HepG2 (cell line): ENCODE data around the gene NOTO. TPM values are rescaled to one million over a fixed set of nuclear protein-coding genes. Genes with fewer than 3 reads are reported as not detected.

ENCODE experiments used
- ATAC-seq: fragments of 200-7000 bp; cut with Tn5 transposase; 3 replicates; pipeline ENCODE4 v1.9.1; 2020; ENCODE audit warnings: mild to moderate bottlenecking, moderate library complexity
- BruUV-seq: library from RNA; stranded (reverse); fragments of 400-500 nt; replicated peaks from 2 replicates; lab custom pipeline; 2021; lab: Mats Ljungman, UMichigan
- CTCF ChIA-PET: fragments of 300-600 bp; formaldehyde crosslinking; extraction: SDS; loops from one replicate; lab custom pipeline; 2021; ENCODE audit warnings: low total read pairs, inconsistent platforms, low intra/inter-chr PET ratio; lab: Yijun Ruan, JAX
- POLR2A ChIA-PET: fragments of 350-600 bp; sonication (Branson Sonifier 250); formaldehyde crosslinking; loops from one replicate; lab custom pipeline; 2020; ENCODE audit warnings: antibody characterized with exemption, inconsistent platforms; lab: Yijun Ruan, JAX
- DNase-seq: peaks from one replicate; pipeline ENCODE4 v3.0.0-alpha.2; 2015; ENCODE audit warnings: low spot score
- FAIRE-seq: peaks from 3 replicates; lab custom pipeline; 2011; peaks lifted over from hg19 to GRCh38; lab: Jason Lieb, UNC
- H2AFZ ChIP-seq: one replicate; pipeline ENCODE4 v1.6.1; 2011; ENCODE audit warnings: low read length, inconsistent platforms
- H3K27ac ChIP-seq: fragments of 300-600 bp; 3 replicates; pipeline ENCODE4 v1.8.0; 2011; ENCODE audit warnings: mixed run types, mild to moderate bottlenecking, mixed read lengths, low read length, inconsistent platforms; ENCODE audit not compliant: insufficient read depth; ENCODE audit errors: extremely low read length
- H3K27me3 ChIP-seq, 2 experiments: fragments of 200-600 bp in 1 of 2; 2 replicates in 1 of 2; 3 replicates in 1 of 2; pipeline versions ENCODE4 v1.6.0 to v1.8.0; 2011; ENCODE audit warnings: low read length in 2 of 2, mild to moderate bottlenecking in 2 of 2, moderate library complexity in 2 of 2, inconsistent platforms in 1 of 2; ENCODE audit not compliant: insufficient read depth in 2 of 2, control insufficient read depth in 1 of 2
- H3K36me3 ChIP-seq, 2 experiments: fragments of 200-600 bp in 1 of 2; replicated peaks in 1 of 2; 2 replicates in 1 of 2; 3 replicates in 1 of 2; pipeline versions ENCODE4 v1.5.1 to v1.8.0; 2011; ENCODE audit warnings: low read length in 2 of 2, inconsistent platforms in 1 of 2; ENCODE audit not compliant: insufficient read depth in 2 of 2, control insufficient read depth in 1 of 2
- H3K4me1 ChIP-seq: 2 replicates; pipeline ENCODE4 v1.5.1; 2012; ENCODE audit warnings: low read length, inconsistent platforms; ENCODE audit not compliant: insufficient read depth
- H3K4me2 ChIP-seq: 2 replicates; pipeline ENCODE4 v1.6.0; 2011; ENCODE audit warnings: low read depth, low read length, inconsistent platforms
- H3K4me3 ChIP-seq, 3 experiments: fragments of 200-600 bp in 1 of 3; sonication (generic), shearing (Covaris generic) in 1 of 3; replicated peaks in 1 of 3; 2 replicates each; pipeline ENCODE4 v1.5.1; 2011 to 2016; ENCODE audit warnings: low read length in 3 of 3, inconsistent platforms in 2 of 3, low read depth in 2 of 3, mild to moderate bottlenecking in 2 of 3, control low read depth in 1 of 3, mixed read lengths in 1 of 3; ENCODE audit not compliant: insufficient read depth in 1 of 3
- H3K79me2 ChIP-seq: one replicate; pipeline ENCODE4 v1.6.1; 2011; ENCODE audit warnings: low read length, inconsistent platforms; ENCODE audit not compliant: insufficient read depth
- H3K9ac ChIP-seq: 2 replicates; pipeline ENCODE4 v1.6.0; 2011; ENCODE audit warnings: mild to moderate bottlenecking, low read depth, low read length, inconsistent platforms; ENCODE audit not compliant: insufficient read depth
- H3K9me3 ChIP-seq: 2 replicates; pipeline ENCODE4 v1.5.1; 2012; ENCODE audit warnings: mild to moderate bottlenecking, low read length
- H4K20me1 ChIP-seq: 2 replicates; pipeline ENCODE4 v1.6.0; 2011; ENCODE audit warnings: inconsistent platforms, mild to moderate bottlenecking, low read length, moderate library complexity; ENCODE audit not compliant: insufficient read depth
- ATF4 ChIP-seq, 2 experiments: fragments of 450-650 bp in 1 of 2; sonication (generic) in 1 of 2; formaldehyde crosslinking; IDR thresholded peaks; 2 replicates each; pipeline versions ENCODE4 v1.5.0 to v1.8.0; 2020 to 2022; ENCODE audit warnings: mild to moderate bottlenecking in 1 of 2, missing genetic modification reagents in 1 of 2
- CBX1 ChIP-seq: IDR thresholded peaks from one replicate; pipeline ENCODE4 v1.6.1; 2016; ENCODE audit warnings: antibody characterized with exemption, low read depth
- CHCHD3 ChIP-seq: sonication (generic); formaldehyde crosslinking; IDR thresholded peaks from 2 replicates; pipeline ENCODE4 v1.8.0; 2022; ENCODE audit warnings: mild to moderate bottlenecking, missing genetic modification reagents, moderate library complexity
- FOXJ3 ChIP-seq: sonication (generic); formaldehyde crosslinking; IDR thresholded peaks from 2 replicates; pipeline ENCODE4 v1.4.0; 2020; ENCODE audit warnings: missing genetic modification reagents, mild to moderate bottlenecking, borderline replicate concordance
- FOXO4 ChIP-seq: sonication (generic); formaldehyde crosslinking; conservative IDR thresholded peaks from 2 replicates; pipeline ENCODE4 v1.8.1; 2023; ENCODE audit warnings: missing genetic modification reagents
- GABPA ChIP-seq, 2 experiments: IDR thresholded peaks; 2 replicates each; pipeline ENCODE4 v1.6.1; 2011 to 2016; ENCODE audit warnings: low read depth in 2 of 2, low read length in 1 of 2, missing biosample characterization in 1 of 2, missing genetic modification characterization in 1 of 2
- GMEB1 ChIP-seq: sonication (generic); formaldehyde crosslinking; IDR thresholded peaks from 2 replicates; pipeline ENCODE4 v1.5.1; 2020; ENCODE audit warnings: missing genetic modification reagents, mild to moderate bottlenecking, borderline replicate concordance
- NR1H2 ChIP-seq: sonication (generic); formaldehyde crosslinking; IDR thresholded peaks from 2 replicates; pipeline ENCODE4 v1.8.1; 2022; ENCODE audit warnings: low read depth, missing genetic modification reagents, borderline replicate concordance
- POLR2G ChIP-seq: fragments of 200-400 bp; formaldehyde crosslinking; IDR thresholded peaks from 2 replicates; pipeline ENCODE4 v1.6.1; 2018; ENCODE audit warnings: mild to moderate bottlenecking, low read depth, low read length, moderate library complexity
- RFX5 ChIP-seq: IDR thresholded peaks from 2 replicates; pipeline ENCODE4 v1.6.1; 2011; ENCODE audit warnings: low read depth, low read length, improper control_type of control experiment
- RNF2 ChIP-seq: fragments of 450-650 bp; conservative IDR thresholded peaks from 2 replicates; pipeline ENCODE4 v1.6.1; 2016; ENCODE audit warnings: low read depth
- SP2 ChIP-seq: sonication (generic); formaldehyde crosslinking; IDR thresholded peaks from 2 replicates; pipeline ENCODE4 v1.5.1; 2020; ENCODE audit warnings: mild to moderate bottlenecking, missing genetic modification reagents
- ZBTB38 ChIP-seq: sonication (generic); formaldehyde crosslinking; IDR thresholded peaks from 2 replicates; pipeline ENCODE4 v1.5.1; 2020; ENCODE audit warnings: mild to moderate bottlenecking, missing genetic modification reagents
- ZNF232 ChIP-seq: sonication (generic); formaldehyde crosslinking; IDR thresholded peaks from 2 replicates; pipeline ENCODE4 v1.4.0; 2020; ENCODE audit warnings: missing genetic modification reagents, borderline replicate concordance
- ZNF260 ChIP-seq: sonication (generic); formaldehyde crosslinking; IDR thresholded peaks from 2 replicates; pipeline ENCODE4 v1.4.0; 2020; ENCODE audit warnings: missing genetic modification reagents, low read depth, mild to moderate bottlenecking, borderline replicate concordance
- ZNF468 ChIP-seq: sonication (generic); formaldehyde crosslinking; IDR thresholded peaks from 2 replicates; pipeline ENCODE4 v1.8.0; 2022; ENCODE audit warnings: mild to moderate bottlenecking, moderate library complexity, missing genetic modification reagents
- ZNF543 ChIP-seq: sonication (generic); formaldehyde crosslinking; IDR thresholded peaks from 2 replicates; pipeline ENCODE4 v1.4.0; 2020; ENCODE audit warnings: mild to moderate bottlenecking, missing genetic modification reagents
- ZNF576 ChIP-seq: sonication (generic); formaldehyde crosslinking; IDR thresholded peaks from 2 replicates; pipeline ENCODE4 v1.4.0; 2020; ENCODE audit warnings: mild to moderate bottlenecking, missing genetic modification reagents
- WGBS: methylation state at CpG from one replicate; pipeline ENCODE4 v1.1.6; 2017; ENCODE audit warnings: low lambda C conversion rate; 5-methylcytosine and 5-hydroxymethylcytosine counted together
- in situ Hi-C: cut with HindIII; loops from 2 replicates; pipeline ENCODE4 v1.10.0; 2017; ENCODE audit warnings: low pct_unique_long_range_greater_than_20kb; ENCODE audit not compliant: extremely low pct_ligation_motif_present
- intact Hi-C: fragments of 100-400 bp; cut with micrococcal nuclease; formaldehyde crosslinking; loops from one replicate; pipeline ENCODE4 v1.10.0; 2022; ENCODE audit not compliant: unreplicated experiment
- polyA plus RNA-seq, 8 experiments: library from polyadenylated mRNA; depleted of rRNA in 3 of 8; stranded (reverse) in 7 of 8; unstranded in 1 of 8; fragments of >200 nt; fragmentation: Illumina TruSeq in 4 of 8; extraction: Trizol in 4 of 8; gene quantifications; 2 replicates each; pipeline versions ENCODE4 v1.2.1 to v1.2.3, GENCODE V29; 2011 to 2016; ENCODE audit warnings: low read depth in 4 of 8, missing spikeins in 1 of 8, mixed read lengths in 1 of 8; ENCODE audit not compliant: insufficient read depth in 1 of 8
- total RNA-seq, 5 experiments: library from RNA; depleted of rRNA; stranded (reverse); fragments of >200 nt; fragmentation: Illumina TruSeq; extraction: Trizol; gene quantifications; 2 replicates each; pipeline ENCODE4 v1.2.3, GENCODE V29; 2016; ENCODE audit warnings: low read depth in 1 of 5

NOTO gene
- total and polyA plus RNA-seq, 2 of the 13 experiments (the other 11 are each of a cell fraction or from before 2014, with no cell fraction given), result not detected

- CTCF ChIA-PET, result interaction anchor here (0.7 to 4.0 kb wide), 9 partner anchors 13 to 289 kb away, joined by 3 to 74 read pairs (median 8); partner anchors contain the start of genes SMYD5 and SPR
- H2AFZ ChIP-seq, result no peak overlapping the region
- H3K9ac ChIP-seq, result peak overlapping the region; percentile 9; the same call in 1 of the 2 replicates
- peaks cover 8 to 61% of the 10 kb centered on the region in 2 experiments for H3K27me3 ChIP-seq
- H3K79me2 ChIP-seq, result no peaks in the 10 kb centered on the region
- H3K4me1 ChIP-seq, result peaks cover 48% of the 10 kb centered on the region
- peak overlapping the region; percentile 57 to 77 (median 59) for H3K4me3 ChIP-seq
- 11% methylated on average over 26 of the region's 31 CpGs for WGBS
- DNase-seq, result peak; percentile 47
- FAIRE-seq, result no peak
- H3K27ac ChIP-seq, result no peak overlapping the region
- POLR2A ChIA-PET, result interaction anchor here (1.0 to 2.6 kb wide), 9 partner anchors 11 to 283 kb away, joined by 5 to 43 read pairs (median 7); partner anchors contain the start of genes CCT7, PRADC1, SFXN5 and SMYD5
- peak overlapping the region; percentile 86 for H3K4me2 ChIP-seq
- H4K20me1 ChIP-seq, result no peaks in the 10 kb centered on the region
- peak; percentile 50 for ATAC-seq
- no peaks in the 10 kb centered on the region for H3K36me3 ChIP-seq
- no peaks in the 10 kb centered on the region for H3K9me3 ChIP-seq
- in situ Hi-C loops, result loop anchor here (5.0 kb wide), 2 partner anchors 36 to 284 kb away; partner anchors contain the start of gene SMYD5
- BruUV-seq, result no TSS peak
- intact Hi-C loops, result loop anchor here (5.0 kb wide), 2 partner anchors 86 to 184 kb away; no protein-coding TSS in a partner anchor
- TF ChIP-seq ZNF260 (no peak), ZNF576 (CRISPR knock-in tag) (no peak), RNF2 (no peak), FOXJ3 (no peak), CHCHD3 (CRISPR knock-in tag) (no peak), GMEB1 (no peak), ATF4 (CRISPR knock-in tag; IDR thresholded peaks at IDR 0.05) (no peak), FOXO4 (CRISPR knock-in tag) (no peak), GABPA (IDR thresholded peaks at IDR 0.05; ENCODE audit: low read depth, low read length) (no peak), GABPA (CRISPR knock-in tag; IDR thresholded peaks at IDR 0.05; ENCODE audit: low read depth) (no peak), POLR2G (no peak), ZBTB38 (no peak), SP2 (CRISPR knock-in tag) (no peak), ZNF468 (CRISPR knock-in tag) (no peak), NR1H2 (CRISPR knock-in tag) (peak; percentile 60; the same call in 1 of the 2 replicates), RFX5 (no peak), ZNF543 (CRISPR knock-in tag) (no peak), CBX1 (no peak), ZNF232 (CRISPR knock-in tag) (0 out of 2 replicates have a peak, but pooled peaks have one; percentile 27)
Measured at GRCh38 chr2:73176205-73176880, 26.0 kb upstream of the NOTO start.
